HepG2 (cell line): ENCODE data around the gene ADAT3. TPM values are rescaled to one million over a fixed set of nuclear protein-coding genes. Genes with fewer than 3 reads are reported as not detected.

Experiments used
- ATAC-seq: fragments of 200-7000 bp; cut with Tn5 transposase; 3 replicates; pipeline ENCODE4 v1.9.1; 2020; ENCODE audit warnings: mild to moderate bottlenecking, moderate library complexity
- BruUV-seq: library from RNA; stranded (reverse); fragments of 400-500 nt; replicated peaks from 2 replicates; lab custom pipeline; 2021; lab: Mats Ljungman, UMichigan
- CTCF ChIA-PET: fragments of 300-600 bp; formaldehyde crosslinking; extraction: SDS; loops from one replicate; lab custom pipeline; 2021; ENCODE audit warnings: low total read pairs, inconsistent platforms, low intra/inter-chr PET ratio; lab: Yijun Ruan, JAX
- POLR2A ChIA-PET: fragments of 350-600 bp; sonication (Branson Sonifier 250); formaldehyde crosslinking; loops from one replicate; lab custom pipeline; 2020; ENCODE audit warnings: antibody characterized with exemption, inconsistent platforms; lab: Yijun Ruan, JAX
- DNase-seq: peaks from one replicate; pipeline ENCODE4 v3.0.0-alpha.2; 2015; ENCODE audit warnings: low spot score
- FAIRE-seq: peaks from 3 replicates; lab custom pipeline; 2011; peaks lifted over from hg19 to GRCh38; lab: Jason Lieb, UNC
- H2AFZ ChIP-seq: one replicate; pipeline ENCODE4 v1.6.1; 2011; ENCODE audit warnings: low read length, inconsistent platforms
- H3K27ac ChIP-seq: fragments of 300-600 bp; 3 replicates; pipeline ENCODE4 v1.8.0; 2011; ENCODE audit warnings: mixed run types, mild to moderate bottlenecking, mixed read lengths, low read length, inconsistent platforms; ENCODE audit not compliant: insufficient read depth; ENCODE audit errors: extremely low read length
- H3K27me3 ChIP-seq, 2 experiments: fragments of 200-600 bp in 1 of 2; 2 replicates in 1 of 2; 3 replicates in 1 of 2; pipeline versions ENCODE4 v1.6.0 to v1.8.0; 2011; ENCODE audit warnings: low read length in 2 of 2, mild to moderate bottlenecking in 2 of 2, moderate library complexity in 2 of 2, inconsistent platforms in 1 of 2; ENCODE audit not compliant: insufficient read depth in 2 of 2, control insufficient read depth in 1 of 2
- H3K36me3 ChIP-seq, 2 experiments: fragments of 200-600 bp in 1 of 2; replicated peaks in 1 of 2; 2 replicates in 1 of 2; 3 replicates in 1 of 2; pipeline versions ENCODE4 v1.5.1 to v1.8.0; 2011; ENCODE audit warnings: low read length in 2 of 2, inconsistent platforms in 1 of 2; ENCODE audit not compliant: insufficient read depth in 2 of 2, control insufficient read depth in 1 of 2
- H3K4me1 ChIP-seq: 2 replicates; pipeline ENCODE4 v1.5.1; 2012; ENCODE audit warnings: low read length, inconsistent platforms; ENCODE audit not compliant: insufficient read depth
- H3K4me2 ChIP-seq: 2 replicates; pipeline ENCODE4 v1.6.0; 2011; ENCODE audit warnings: low read depth, low read length, inconsistent platforms
- H3K4me3 ChIP-seq, 3 experiments: fragments of 200-600 bp in 1 of 3; sonication (generic), shearing (Covaris generic) in 1 of 3; replicated peaks in 1 of 3; 2 replicates each; pipeline ENCODE4 v1.5.1; 2011 to 2016; ENCODE audit warnings: low read length in 3 of 3, inconsistent platforms in 2 of 3, low read depth in 2 of 3, mild to moderate bottlenecking in 2 of 3, control low read depth in 1 of 3, mixed read lengths in 1 of 3; ENCODE audit not compliant: insufficient read depth in 1 of 3
- H3K79me2 ChIP-seq: one replicate; pipeline ENCODE4 v1.6.1; 2011; ENCODE audit warnings: low read length, inconsistent platforms; ENCODE audit not compliant: insufficient read depth
- H3K9ac ChIP-seq: 2 replicates; pipeline ENCODE4 v1.6.0; 2011; ENCODE audit warnings: mild to moderate bottlenecking, low read depth, low read length, inconsistent platforms; ENCODE audit not compliant: insufficient read depth
- H3K9me3 ChIP-seq: 2 replicates; pipeline ENCODE4 v1.5.1; 2012; ENCODE audit warnings: mild to moderate bottlenecking, low read length
- H4K20me1 ChIP-seq: 2 replicates; pipeline ENCODE4 v1.6.0; 2011; ENCODE audit warnings: inconsistent platforms, mild to moderate bottlenecking, low read length, moderate library complexity; ENCODE audit not compliant: insufficient read depth
- MAFK ChIP-seq, 2 experiments: IDR thresholded peaks in 1 of 2; conservative IDR thresholded peaks in 1 of 2; 2 replicates each; pipeline ENCODE4 v1.6.1; 2011; ENCODE audit warnings: improper control_type of control experiment in 2 of 2, low read length in 2 of 2
- MTA3 ChIP-seq: sonication (generic); formaldehyde crosslinking; IDR thresholded peaks from 2 replicates; pipeline ENCODE4 v1.4.0; 2020; ENCODE audit warnings: missing genetic modification reagents
- PHB2 ChIP-seq: fragments of 450-650 bp; IDR thresholded peaks from 2 replicates; pipeline ENCODE4 v1.6.1; 2018; ENCODE audit not compliant: partially characterized antibody
- SOX5 ChIP-seq: IDR thresholded peaks from 2 replicates; pipeline ENCODE4 v1.6.1; 2016; ENCODE audit warnings: borderline replicate concordance
- ZNF891 ChIP-seq: sonication (generic); formaldehyde crosslinking; IDR thresholded peaks from 2 replicates; pipeline ENCODE4 v1.5.0; 2020; ENCODE audit warnings: mild to moderate bottlenecking, missing genetic modification reagents
- WGBS: methylation state at CpG from one replicate; pipeline ENCODE4 v1.1.6; 2017; ENCODE audit warnings: low lambda C conversion rate; 5-methylcytosine and 5-hydroxymethylcytosine counted together
- in situ Hi-C: cut with HindIII; loops from 2 replicates; pipeline ENCODE4 v1.10.0; 2017; ENCODE audit warnings: low pct_unique_long_range_greater_than_20kb; ENCODE audit not compliant: extremely low pct_ligation_motif_present
- intact Hi-C: fragments of 100-400 bp; cut with micrococcal nuclease; formaldehyde crosslinking; loops from one replicate; pipeline ENCODE4 v1.10.0; 2022; ENCODE audit not compliant: unreplicated experiment
- polyA plus RNA-seq, 8 experiments: library from polyadenylated mRNA; depleted of rRNA in 3 of 8; stranded (reverse) in 7 of 8; unstranded in 1 of 8; fragments of >200 nt; fragmentation: Illumina TruSeq in 4 of 8; extraction: Trizol in 4 of 8; gene quantifications; 2 replicates each; pipeline versions ENCODE4 v1.2.1 to v1.2.3, GENCODE V29; 2011 to 2016; ENCODE audit warnings: low read depth in 4 of 8, missing spikeins in 1 of 8, mixed read lengths in 1 of 8; ENCODE audit not compliant: insufficient read depth in 1 of 8
- total RNA-seq, 5 experiments: library from RNA; depleted of rRNA; stranded (reverse); fragments of >200 nt; fragmentation: Illumina TruSeq; extraction: Trizol; gene quantifications; 2 replicates each; pipeline ENCODE4 v1.2.3, GENCODE V29; 2016; ENCODE audit warnings: low read depth in 1 of 5

ADAT3 gene
- total and polyA plus RNA-seq, 2 of the 13 experiments (the other 11 are each of a cell fraction or from before 2014, with no cell fraction given): 0.95 to 3.5 TPM

GRCh38 chr19:1882786-1883692 lies 22.2 kb upstream of the ADAT3 start:
- Histone ChIP-seq H3K9me3 (no peaks in the 10 kb centered on the region), H3K27me3 (no peaks in the 10 kb centered on the region), H3K79me2 (peaks cover 32% of the 10 kb centered on the region), H2AFZ (no peak overlapping the region), H3K4me3 (peak overlapping the region in 1 of 3 experiments; percentile 99; a peak in 2 of 6 replicates), H3K36me3 (peaks cover 0 to 3% of the 10 kb centered on the region in 2 experiments; a peak in 1 of 5 replicates), H3K9ac (peak overlapping the region; percentile 90; the same call in 1 of the 2 replicates), H4K20me1 (peaks cover 16% of the 10 kb centered on the region), H3K4me2 (peak overlapping the region; percentile 91), H3K27ac (no peak overlapping the region), H3K4me1 (peaks cover 42% of the 10 kb centered on the region)
- intact Hi-C loops: loop anchor here (1.0 kb wide), 1 partner anchor 16 kb away; no protein-coding TSS in a partner anchor
- DNase-seq (no peak), FAIRE-seq (no peak), ATAC-seq (no peak)
- 85% methylated on average over 15 of the region's 25 CpGs for WGBS
- TF ChIP-seq MAFK (conservative IDR thresholded peaks at IDR 0.05 in 1 of 2, IDR thresholded peaks at IDR 0.05 in 1 of 2; ENCODE audit: low read length in 2 of 2) (peak; percentile 10 to 39; a peak in 1 of 4 replicates), PHB2 (no peak)
- ChIA-PET POLR2A (interaction anchor here (0.6 kb wide), 1 partner anchor 13 kb away, joined by 3 read pairs; no protein-coding TSS in a partner anchor), CTCF (no interaction called here)
- in situ Hi-C loops: no loop called here
- no TSS peak for BruUV-seq

GRCh38 chr19:1883784-1884183 lies 21.4 kb upstream of the ADAT3 start:
- FAIRE-seq: no peak
- CTCF ChIA-PET: no interaction called here

More at GRCh38 chr19:1883784-1884183, 21.4 kb upstream of the ADAT3 start:
- intact Hi-C loops (no loop called here), in situ Hi-C loops (no loop called here)
- no peak for TF ChIP-seq MTA3 (CRISPR knock-in tag)
- TF ChIP-seq SOX5 (CRISPR knock-in tag): no peak
- 0 out of 2 replicates have a peak, but pooled peaks have one; percentile 7 for TF ChIP-seq ZNF891 (CRISPR knock-in tag)
- DNase-seq: no peak
- Histone ChIP-seq H3K9me3 (no peaks in the 10 kb centered on the region), H3K27ac (no peak overlapping the region), H4K20me1 (peaks cover 16% of the 10 kb centered on the region), H3K79me2 (peaks cover 32% of the 10 kb centered on the region), H3K9ac (peak overlapping the region; percentile 90), H3K4me2 (peak overlapping the region; percentile 91), H3K4me3 (peak overlapping the region; percentile 77 to 99 (median 89); a peak in 5 of 6 replicates), H2AFZ (no peak overlapping the region), H3K27me3 (no peaks in the 10 kb centered on the region), H3K4me1 (peaks cover 49% of the 10 kb centered on the region), H3K36me3 (peaks cover 0 to 3% of the 10 kb centered on the region in 2 experiments; a peak in 1 of 5 replicates)
- POLR2A ChIA-PET: interaction anchor here (0.6 kb wide), 1 partner anchor 13 kb away, joined by 3 read pairs; no protein-coding TSS in a partner anchor
- WGBS: 31% methylated on average over 8 of the region's 8 CpGs
- BruUV-seq: TSS peak; percentile 65
- ATAC-seq: no peak
